ENCODE data around the gene HNRNPC. TPM values are rescaled to one million over a fixed set of nuclear protein-coding genes. Genes with fewer than 3 reads are reported as not detected.
A peak's percentile ranks its signal among the peaks of the same experiment; 100 is the strongest.

HNRNPC gene
- total and polyA plus RNA-seq, 10 of the 15 experiments (the other 5 are each of a cell fraction or from before 2014, with no cell fraction given), result 679 to 1,492 (median 1,262) TPM

DNA sequence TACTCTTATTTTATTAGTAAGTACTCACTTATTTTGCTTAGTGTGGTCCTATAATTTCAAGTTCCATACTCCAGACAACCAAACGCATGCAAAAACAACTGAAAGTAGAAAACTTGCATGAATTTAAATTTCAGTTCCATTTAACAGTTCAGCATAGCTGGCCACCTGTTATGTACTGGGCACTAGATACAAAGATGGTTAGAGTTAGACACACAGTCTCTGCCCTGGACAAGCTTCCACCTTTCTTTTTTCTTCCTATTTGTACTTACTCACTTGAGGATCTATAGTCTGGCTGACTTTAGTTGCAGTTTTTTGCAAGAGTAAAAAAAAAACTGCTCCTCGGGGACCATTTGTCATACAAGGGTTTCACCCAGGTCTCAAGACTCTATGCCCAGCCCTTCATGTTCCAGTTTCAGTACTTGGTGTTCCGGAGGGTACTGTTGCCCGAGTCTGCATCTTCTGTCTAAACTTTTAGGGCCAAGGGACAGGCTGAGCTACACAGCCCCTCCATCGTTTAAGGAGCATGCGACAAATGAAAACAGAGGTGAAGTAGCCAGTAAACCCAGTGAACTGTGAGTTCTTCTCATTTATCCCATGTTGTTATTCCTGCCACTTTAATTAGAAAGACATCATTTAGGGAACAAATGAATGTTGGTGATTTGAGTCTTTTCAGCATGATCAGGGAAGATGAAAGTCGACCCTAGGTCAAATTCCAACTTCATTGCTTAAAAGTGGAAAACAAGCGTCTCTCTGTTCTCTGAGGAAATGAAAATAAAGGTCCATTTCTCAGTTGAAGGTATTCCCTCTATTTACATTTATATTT is 33.0 kb upstream of the HNRNPC start:
- ATAC-seq, result peak; percentile 64
- H3K4me1 ChIP-seq (ENCODE audit: control insufficient read depth, insufficient read depth, low read length), result peaks cover 7% of the 10 kb centered on the region
- no peak overlapping the region for H3K27ac ChIP-seq (ENCODE audit: control insufficient read depth, insufficient read depth)
- in situ Hi-C loops (cut with MboI), result no loop called here
- DNase-seq (ENCODE audit: low read depth, low spot score), result no peak
- no peak for FAIRE-seq
- no peaks in the 10 kb centered on the region for H3K79me2 ChIP-seq (ENCODE audit: control insufficient read depth, insufficient read depth, low read length)
- H3K9ac ChIP-seq (ENCODE audit: control insufficient read depth, insufficient read depth, low read length), result no peak overlapping the region
- H3K27me3 ChIP-seq (replicated peaks in 1 of 2; ENCODE audit: control insufficient read depth in 2 of 2, insufficient read depth in 2 of 2, low read length in 1 of 2), result no peaks in the 10 kb centered on the region; a peak in 1 of 4 replicates
- BruUV-seq (replicated peaks), result no TSS peak
- SMC1A ChIA-PET (ENCODE audit: uncharacterized antibody, unreplicated experiment), result interaction anchor here (1.2 kb wide), 1 partner anchor 28 kb away, joined by 3 read pairs; no protein-coding TSS in a partner anchor
- intact Hi-C loops (cut with micrococcal nuclease; ENCODE audit: unreplicated experiment), result no loop called here
- 0 out of 2 replicates have a peak overlapping the region, but pooled peaks have one; percentile 21 for H2AFZ ChIP-seq (ENCODE audit: control insufficient read depth, low read depth, low read length)
- CTCF ChIA-PET, result interaction anchor here (1.2 kb wide), 1 partner anchor 32 kb away, joined by 3 read pairs; no protein-coding TSS in a partner anchor
- H4K20me1 ChIP-seq (ENCODE audit: control insufficient read depth, insufficient read depth), result no peaks in the 10 kb centered on the region
- H3K36me3 ChIP-seq (ENCODE audit: control insufficient read depth in 2 of 2, insufficient read depth in 2 of 2, low read length in 1 of 2), result no peaks in the 10 kb centered on the region
- POLR2A ChIA-PET, result no interaction called here
- H3K9me3 ChIP-seq (replicated peaks; ENCODE audit: control insufficient read depth, insufficient read depth, low read length), result no peaks in the 10 kb centered on the region
- 38% methylated on average over 8 of the region's 8 CpGs for WGBS (ENCODE audit: insufficient coverage, insufficient replicate concordance, low lambda C conversion rate, missing lambda C conversion rate)
- no peak overlapping the region for H3K4me3 ChIP-seq
- 0 out of 2 replicates have a peak overlapping the region, but pooled peaks have one; percentile 38 for H3K4me2 ChIP-seq (ENCODE audit: control insufficient read depth, insufficient read depth)
- RAD21 ChIA-PET (ENCODE audit: unreplicated experiment), result no interaction called here
- TF ChIP-seq, protein P1, sequence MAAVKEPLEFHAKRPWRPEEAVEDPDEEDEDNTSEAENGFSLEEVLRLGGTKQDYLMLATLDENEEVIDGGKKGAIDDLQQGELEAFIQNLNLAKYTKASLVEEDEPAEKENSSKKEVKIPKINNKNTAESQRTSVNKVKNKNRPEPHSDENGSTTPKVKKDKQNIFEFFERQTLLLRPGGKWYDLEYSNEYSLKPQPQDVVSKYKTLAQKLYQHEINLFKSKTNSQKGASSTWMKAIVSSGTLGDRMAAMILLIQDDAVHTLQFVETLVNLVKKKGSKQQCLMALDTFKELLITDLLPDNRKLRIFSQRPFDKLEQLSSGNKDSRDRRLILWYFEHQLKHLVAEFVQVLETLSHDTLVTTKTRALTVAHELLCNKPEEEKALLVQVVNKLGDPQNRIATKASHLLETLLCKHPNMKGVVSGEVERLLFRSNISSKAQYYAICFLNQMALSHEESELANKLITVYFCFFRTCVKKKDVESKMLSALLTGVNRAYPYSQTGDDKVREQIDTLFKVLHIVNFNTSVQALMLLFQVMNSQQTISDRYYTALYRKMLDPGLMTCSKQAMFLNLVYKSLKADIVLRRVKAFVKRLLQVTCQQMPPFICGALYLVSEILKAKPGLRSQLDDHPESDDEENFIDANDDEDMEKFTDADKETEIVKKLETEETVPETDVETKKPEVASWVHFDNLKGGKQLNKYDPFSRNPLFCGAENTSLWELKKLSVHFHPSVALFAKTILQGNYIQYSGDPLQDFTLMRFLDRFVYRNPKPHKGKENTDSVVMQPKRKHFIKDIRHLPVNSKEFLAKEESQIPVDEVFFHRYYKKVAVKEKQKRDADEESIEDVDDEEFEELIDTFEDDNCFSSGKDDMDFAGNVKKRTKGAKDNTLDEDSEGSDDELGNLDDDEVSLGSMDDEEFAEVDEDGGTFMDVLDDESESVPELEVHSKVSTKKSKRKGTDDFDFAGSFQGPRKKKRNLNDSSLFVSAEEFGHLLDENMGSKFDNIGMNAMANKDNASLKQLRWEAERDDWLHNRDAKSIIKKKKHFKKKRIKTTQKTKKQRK (IDR thresholded peaks at IDR 0.05; ENCODE audit: low read depth, low read length), result no peak
- TF ChIP-seq BRCA1 (IDR thresholded peaks at IDR 0.05; ENCODE audit: low read depth, low read length), result no peak
- TF ChIP-seq ATF2 (IDR thresholded peaks at IDR 0.05; ENCODE audit: low read length), result no peak
- no peak for TF ChIP-seq TCF3 (IDR thresholded peaks at IDR 0.05; ENCODE audit: borderline replicate concordance, insufficient read depth, low read depth, low read length)
- TF ChIP-seq RELA (IDR thresholded peaks at IDR 0.05; ENCODE audit: borderline replicate concordance, partially characterized antibody), result no peak
- no peak for TF ChIP-seq ZNF217 (IDR thresholded peaks at IDR 0.05)
- TF ChIP-seq MTA2 (IDR thresholded peaks at IDR 0.05; ENCODE audit: low read depth), result no peak
- TF ChIP-seq ZBED1 (IDR thresholded peaks at IDR 0.05; ENCODE audit: borderline replicate concordance), result no peak
- TF ChIP-seq ATF3 (IDR thresholded peaks at IDR 0.05; ENCODE audit: borderline replicate concordance, extremely low read depth, low read depth, low read length), result no peak
- no peak for TF ChIP-seq SUPT20H (IDR thresholded peaks at IDR 0.05; ENCODE audit: borderline replicate concordance, control insufficient read depth, low read depth, low read length)
- no peak for TF ChIP-seq SMC3 (IDR thresholded peaks at IDR 0.05; ENCODE audit: borderline replicate concordance, low read length)
- TF ChIP-seq CREM (IDR thresholded peaks at IDR 0.05; ENCODE audit: low read depth), result no peak
- no peak for TF ChIP-seq SREBF1 (IDR thresholded peaks at IDR 0.05; ENCODE audit: low read length)
- TF ChIP-seq, protein P2, sequence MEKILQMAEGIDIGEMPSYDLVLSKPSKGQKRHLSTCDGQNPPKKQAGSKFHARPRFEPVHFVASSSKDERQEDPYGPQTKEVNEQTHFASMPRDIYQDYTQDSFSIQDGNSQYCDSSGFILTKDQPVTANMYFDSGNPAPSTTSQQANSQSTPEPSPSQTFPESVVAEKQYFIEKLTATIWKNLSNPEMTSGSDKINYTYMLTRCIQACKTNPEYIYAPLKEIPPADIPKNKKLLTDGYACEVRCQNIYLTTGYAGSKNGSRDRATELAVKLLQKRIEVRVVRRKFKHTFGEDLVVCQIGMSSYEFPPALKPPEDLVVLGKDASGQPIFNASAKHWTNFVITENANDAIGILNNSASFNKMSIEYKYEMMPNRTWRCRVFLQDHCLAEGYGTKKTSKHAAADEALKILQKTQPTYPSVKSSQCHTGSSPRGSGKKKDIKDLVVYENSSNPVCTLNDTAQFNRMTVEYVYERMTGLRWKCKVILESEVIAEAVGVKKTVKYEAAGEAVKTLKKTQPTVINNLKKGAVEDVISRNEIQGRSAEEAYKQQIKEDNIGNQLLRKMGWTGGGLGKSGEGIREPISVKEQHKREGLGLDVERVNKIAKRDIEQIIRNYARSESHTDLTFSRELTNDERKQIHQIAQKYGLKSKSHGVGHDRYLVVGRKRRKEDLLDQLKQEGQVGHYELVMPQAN (conservative IDR thresholded peaks at IDR 0.05), result no peak
- TF ChIP-seq HDAC2 (IDR thresholded peaks at IDR 0.05), result no peak
- no peak for TF ChIP-seq NR2C2 (IDR thresholded peaks at IDR 0.05; ENCODE audit: borderline replicate concordance, control insufficient read depth, insufficient read length, low read depth)
- TF ChIP-seq ATF7 (IDR thresholded peaks at IDR 0.05; ENCODE audit: low read depth), result no peak

Measured in GM12878 (cell line).